Activated T-cell treated with anti-CD3 and anti-CD28 coated beads, Interleukin-2, amount 50 U/mL, for 4 hours (primary cell): Measurements from ENCODE around the gene FILIP1L. TPM values are rescaled to one million over a fixed set of nuclear protein-coding genes. Genes with fewer than 3 reads are reported as not detected.
"Not testable (repeated sequence)": the region's sequence is repeated elsewhere in the genome, so short reads cannot be mapped to it uniquely, and the experiment has no call there.

Experiments
- ATAC-seq, 2 donors: fragments of 200-7000 bp; cut with Tn5 transposase; one replicate each; pipeline ENCODE4 v1.10.0; 2021
- DNase-seq: peaks from one replicate; pipeline ENCODE4 v3.0.0-alpha.2; 2020
- H3K27me3 Mint-ChIP-seq: one replicate; pipeline ENCODE4 v1.8.0; 2021; ENCODE audit warnings: low read depth, mixed read lengths
- H3K36me3 Mint-ChIP-seq: one replicate; pipeline ENCODE4 v1.8.0; 2022; ENCODE audit warnings: mixed read lengths; ENCODE audit not compliant: insufficient read depth
- H3K4me1 Mint-ChIP-seq: one replicate; pipeline ENCODE4 v1.8.0; 2021; ENCODE audit warnings: low read depth, mixed read lengths
- H3K4me3 Mint-ChIP-seq: one replicate; pipeline ENCODE4 v1.8.0; 2021; ENCODE audit warnings: mild to moderate bottlenecking, moderate library complexity, mixed read lengths
- H3K9me3 Mint-ChIP-seq: one replicate; pipeline ENCODE4 v1.8.0; 2021; ENCODE audit warnings: mixed read lengths
- total RNA-seq, 3 donors: library from RNA; stranded (reverse); gene quantifications; one replicate each; pipeline ENCODE4 v1.2.1, GENCODE V29; 2021

FILIP1L gene
- total RNA-seq, 3 donors from 2014 or later: 0.08 to 0.28 TPM; not detected in 1

DNA sequence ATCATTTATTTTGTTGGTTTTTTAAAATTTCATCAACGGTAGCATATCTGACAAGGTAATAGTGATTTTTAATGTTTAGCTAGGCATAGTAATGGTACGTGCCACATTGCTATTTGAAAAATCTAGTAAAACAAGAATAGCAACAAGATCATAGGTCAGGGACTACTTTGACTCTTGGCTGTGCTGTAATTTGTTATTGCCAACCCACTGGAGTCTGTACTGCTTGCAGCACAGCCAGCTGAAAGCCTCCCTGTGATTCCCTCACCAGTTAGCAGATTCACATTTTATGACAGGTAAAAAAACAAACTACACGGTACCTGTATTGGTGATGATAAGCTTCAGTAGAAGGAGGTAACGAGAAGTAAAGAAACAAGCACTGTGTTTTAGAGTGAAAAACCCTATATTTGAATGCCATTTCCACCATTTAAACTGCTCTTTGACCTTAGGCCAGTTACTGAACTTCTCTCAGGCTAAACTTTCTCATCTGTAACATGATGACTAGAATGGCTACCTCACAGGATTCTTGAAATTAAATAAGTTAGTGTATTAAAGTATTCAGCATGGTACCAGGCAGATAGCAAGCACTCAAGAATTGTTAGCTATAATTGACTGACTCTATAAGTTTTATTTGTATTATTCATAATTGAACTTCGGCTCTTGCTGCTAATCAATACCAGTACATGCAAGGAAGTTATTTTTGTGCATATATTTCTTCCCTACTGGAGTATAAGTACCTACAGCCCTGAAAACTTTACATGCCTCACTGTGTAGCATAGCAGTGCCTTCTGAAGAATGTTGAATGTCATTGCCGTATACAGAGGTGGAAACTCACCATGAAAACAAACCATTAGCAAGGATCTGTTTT is 16.1 kb downstream of the FILIP1L start:
- Mint-ChIP-seq H3K36me3 (peaks cover 15% of the 10 kb centered on the region), H3K4me1 (no peaks in the 10 kb centered on the region), H3K27me3 (no peaks in the 10 kb centered on the region), H3K9me3 (no peaks in the 10 kb centered on the region), H3K4me3 (no peak overlapping the region)
- no peak for DNase-seq
- ATAC-seq: no peak

DNA sequence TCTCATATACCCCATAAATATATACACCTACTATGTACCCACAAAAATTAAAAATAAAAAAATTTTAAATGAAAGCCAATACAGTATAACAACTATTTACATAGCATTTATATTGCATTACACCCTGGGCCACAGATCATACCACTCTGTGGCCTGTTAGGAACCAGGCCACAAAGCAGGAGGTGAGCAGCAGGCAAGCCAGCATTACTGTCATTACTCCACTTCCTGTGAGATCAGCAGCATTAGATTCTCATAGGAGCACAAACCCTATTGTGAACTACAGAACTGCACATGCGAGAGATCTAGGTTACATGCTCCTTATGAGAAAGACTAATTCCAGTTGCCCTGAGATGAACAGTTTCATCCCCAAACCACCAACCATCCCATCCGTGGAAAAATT is 17.4 kb downstream of the FILIP1L start:
- Mint-ChIP-seq H3K36me3 (peaks cover 13% of the 10 kb centered on the region), H3K4me3 (no peak overlapping the region), H3K27me3 (no peaks in the 10 kb centered on the region), H3K4me1 (no peaks in the 10 kb centered on the region), H3K9me3 (no peaks in the 10 kb centered on the region)
- no peak for DNase-seq
- ATAC-seq: no peak

DNA sequence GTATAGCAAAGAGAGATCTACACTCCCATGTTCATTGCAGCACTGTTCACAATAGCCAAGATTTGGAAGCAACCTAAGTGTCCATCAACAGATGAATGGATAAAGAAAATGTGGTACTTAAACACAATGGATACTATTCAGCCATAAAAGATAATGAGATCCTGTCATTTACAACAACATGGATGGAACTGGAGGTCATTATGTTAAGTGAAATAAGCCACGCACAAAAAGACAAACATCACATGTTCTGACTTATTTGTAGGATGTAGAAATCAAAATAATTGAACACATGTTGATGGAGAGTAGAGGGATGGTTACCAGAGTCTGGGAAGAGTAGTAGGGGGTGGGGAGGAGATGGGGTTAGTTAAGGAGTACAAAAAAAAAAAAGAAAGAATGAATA is 18.0 kb downstream of the FILIP1L start:
- H3K4me1 Mint-ChIP-seq, DNase-seq, H3K27me3 Mint-ChIP-seq, H3K9me3 Mint-ChIP-seq, ATAC-seq, H3K4me3 Mint-ChIP-seq: not testable (repeated sequence)
- peaks cover 13% of the 10 kb centered on the region for H3K36me3 Mint-ChIP-seq

DNA sequence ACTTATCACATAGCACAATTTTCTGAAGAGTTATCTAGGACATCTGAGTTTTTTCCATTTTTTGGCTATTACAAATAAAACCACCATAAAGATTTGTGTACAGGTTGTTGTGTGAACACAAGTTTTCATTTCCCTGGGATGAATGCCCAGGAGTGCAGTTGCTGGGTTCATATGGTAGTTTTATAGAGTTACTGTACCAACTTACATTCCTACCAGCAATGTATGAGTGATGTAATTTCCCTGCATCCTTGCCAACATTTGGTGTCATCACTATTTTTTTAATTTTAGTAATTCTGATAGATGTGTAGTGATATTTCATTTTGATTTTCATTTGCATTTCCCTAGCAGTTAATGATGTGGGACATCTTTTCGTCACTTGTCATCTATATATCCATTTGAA is 20.5 kb downstream of the FILIP1L start:
- H3K4me3 Mint-ChIP-seq: no peak overlapping the region
- peaks cover 12% of the 10 kb centered on the region for H3K36me3 Mint-ChIP-seq
- ATAC-seq: no peak
- H3K27me3 Mint-ChIP-seq: no peaks in the 10 kb centered on the region
- no peaks in the 10 kb centered on the region for H3K9me3 Mint-ChIP-seq
- peaks cover 4% of the 10 kb centered on the region for H3K4me1 Mint-ChIP-seq
- no peak for DNase-seq

DNA sequence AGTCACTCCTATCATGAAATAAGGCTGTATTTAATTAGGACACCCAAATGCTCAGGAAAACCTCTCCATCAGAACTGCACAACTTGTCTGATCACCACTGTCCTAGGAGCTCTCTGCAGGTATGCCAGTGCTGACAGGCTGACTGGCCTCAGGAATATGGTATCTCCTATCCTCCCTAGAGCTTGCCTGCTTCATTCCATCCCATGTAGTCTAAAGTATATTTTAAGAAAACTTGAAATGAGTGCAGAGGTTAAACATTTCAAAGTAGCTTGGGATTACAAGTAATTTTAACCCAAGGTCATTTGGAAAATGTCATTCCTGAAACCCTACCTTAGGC is 23.7 kb downstream of the FILIP1L start:
- DNase-seq (no peak), ATAC-seq (no peak)
- H3K36me3 Mint-ChIP-seq: peaks cover 5% of the 10 kb centered on the region
- no peak overlapping the region for H3K4me3 Mint-ChIP-seq
- H3K4me1 Mint-ChIP-seq: peaks cover 11% of the 10 kb centered on the region
- H3K9me3 Mint-ChIP-seq: no peaks in the 10 kb centered on the region
- no peaks in the 10 kb centered on the region for H3K27me3 Mint-ChIP-seq

DNA sequence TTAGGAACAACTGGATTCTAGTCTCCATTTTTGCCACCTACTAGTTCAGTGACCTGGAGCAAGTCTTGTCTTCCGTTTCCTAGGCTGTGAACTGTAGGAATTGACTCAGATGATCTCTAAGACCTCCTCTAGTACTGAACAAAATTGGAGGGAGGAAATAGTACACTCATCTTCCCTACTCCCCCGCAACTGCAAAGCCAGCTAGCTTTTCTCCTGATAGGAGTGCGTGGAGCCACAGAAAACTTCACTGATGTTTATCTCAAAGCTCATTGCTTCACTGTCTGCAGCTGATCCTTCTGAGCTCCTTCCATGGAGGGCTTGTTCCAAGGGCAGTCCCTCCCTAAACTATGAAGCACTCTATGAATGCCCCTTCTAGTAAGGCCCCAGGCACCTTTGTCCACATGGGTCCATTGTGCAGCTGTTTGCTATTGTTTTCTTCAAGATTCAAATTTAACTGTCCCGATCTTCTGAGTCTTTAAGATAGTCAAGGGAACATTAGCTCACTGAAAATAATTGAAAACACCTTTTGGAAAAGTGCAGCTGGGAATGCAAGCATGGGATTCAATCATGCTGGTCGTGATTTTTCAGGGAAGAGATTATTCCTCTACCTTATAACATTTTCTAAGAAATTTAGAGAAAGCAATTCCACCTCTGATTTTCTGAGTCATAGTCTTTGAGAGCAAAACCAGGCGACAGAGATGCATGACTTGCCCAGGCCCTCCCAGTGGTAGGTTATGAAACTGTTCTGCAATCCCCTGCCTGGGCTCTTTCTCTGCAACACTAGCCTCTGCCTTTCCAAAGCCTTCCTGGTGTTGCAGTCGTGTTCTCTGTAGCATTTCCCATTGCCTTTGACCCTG is 24.3 kb downstream of the FILIP1L start:
- Mint-ChIP-seq H3K9me3 (no peaks in the 10 kb centered on the region), H3K4me1 (peaks cover 11% of the 10 kb centered on the region), H3K4me3 (no peak overlapping the region), H3K27me3 (no peaks in the 10 kb centered on the region), H3K36me3 (peaks cover 3% of the 10 kb centered on the region)
- ATAC-seq: peak; percentile 63 to 64
- DNase-seq: no peak

DNA sequence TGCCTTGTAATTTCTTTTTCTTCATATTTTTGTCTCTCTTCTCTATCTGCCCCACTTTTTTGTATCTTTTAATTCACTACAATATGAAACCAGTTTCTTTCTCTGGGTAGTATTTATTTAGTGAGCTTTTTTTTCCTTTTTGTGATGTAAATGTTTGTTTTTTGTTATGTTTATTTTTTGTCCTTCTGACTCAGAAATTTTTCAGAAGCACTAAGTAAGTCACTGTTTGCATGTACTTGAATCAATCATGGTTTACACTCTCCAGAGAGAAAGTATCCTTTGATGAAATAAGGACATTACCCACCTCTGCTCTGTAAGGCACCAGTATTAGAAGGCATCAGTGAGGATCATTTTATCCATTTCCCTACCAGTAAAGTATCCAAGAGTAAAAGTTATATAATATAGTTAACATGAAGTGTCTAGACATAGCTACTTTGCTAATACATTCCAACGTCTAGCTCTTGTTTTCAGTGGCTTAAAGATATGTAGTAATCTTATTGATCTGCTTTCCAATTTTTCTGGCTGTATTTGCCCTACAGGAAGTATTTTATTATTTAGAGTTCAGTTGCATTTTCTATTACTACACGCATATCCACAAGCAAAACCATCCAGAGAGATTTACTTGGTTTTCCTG is 25.4 kb downstream of the FILIP1L start:
- ATAC-seq (no peak), DNase-seq (no peak)
- H3K36me3 Mint-ChIP-seq: peaks cover 3% of the 10 kb centered on the region
- H3K9me3 Mint-ChIP-seq: no peaks in the 10 kb centered on the region
- H3K4me1 Mint-ChIP-seq: peaks cover 11% of the 10 kb centered on the region
- no peak overlapping the region for H3K4me3 Mint-ChIP-seq
- H3K27me3 Mint-ChIP-seq: no peaks in the 10 kb centered on the region

DNA sequence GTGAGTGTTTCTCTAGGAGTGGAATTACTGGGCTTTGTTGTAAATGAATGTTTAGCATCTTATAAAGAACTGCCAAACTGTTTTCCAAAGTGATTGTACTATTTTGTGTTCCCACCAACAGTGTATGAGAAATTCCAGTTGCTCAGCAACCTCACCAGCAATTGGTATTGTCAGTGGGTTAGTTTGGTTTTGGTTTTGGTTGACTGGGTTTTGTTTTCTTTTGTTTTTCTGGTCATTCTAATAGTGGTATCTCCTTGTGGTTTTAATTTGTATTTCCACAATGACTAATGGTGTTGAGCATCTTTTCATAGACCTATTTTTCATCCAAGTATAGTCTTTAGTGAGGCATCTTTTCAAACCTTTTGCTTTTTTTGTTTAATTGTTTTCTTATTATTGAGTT is 27.1 kb downstream of the FILIP1L start:
- Mint-ChIP-seq H3K4me1 (peaks cover 11% of the 10 kb centered on the region), H3K27me3 (no peaks in the 10 kb centered on the region), H3K36me3 (peaks cover 7% of the 10 kb centered on the region), H3K9me3 (no peaks in the 10 kb centered on the region), H3K4me3 (no peak overlapping the region)
- ATAC-seq (peak; percentile 68 to 70), DNase-seq (no peak)

DNA sequence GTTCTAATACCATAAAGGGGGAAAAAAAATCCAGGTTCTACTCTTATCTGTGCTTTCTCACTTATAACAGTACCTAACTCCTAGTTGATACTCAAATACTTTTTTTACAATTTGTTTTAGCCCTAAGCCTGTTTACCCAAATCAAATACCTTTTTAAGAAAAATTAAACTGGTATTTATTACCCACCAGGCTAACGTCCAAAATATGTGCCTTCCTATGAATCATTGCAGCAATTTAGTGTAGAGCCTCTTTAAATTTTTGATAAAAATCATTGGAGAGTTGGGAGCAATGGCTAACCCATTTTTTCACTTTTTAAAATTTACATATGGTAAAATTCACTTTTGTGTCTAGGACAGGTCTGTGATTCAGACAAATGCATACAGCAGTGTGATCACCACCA is 27.9 kb downstream of the FILIP1L start:
- H3K9me3 Mint-ChIP-seq: no peaks in the 10 kb centered on the region
- no peak overlapping the region for H3K4me3 Mint-ChIP-seq
- DNase-seq: no peak
- H3K36me3 Mint-ChIP-seq: peaks cover 7% of the 10 kb centered on the region
- ATAC-seq: no peak
- peaks cover 11% of the 10 kb centered on the region for H3K4me1 Mint-ChIP-seq
- H3K27me3 Mint-ChIP-seq: no peaks in the 10 kb centered on the region

DNA sequence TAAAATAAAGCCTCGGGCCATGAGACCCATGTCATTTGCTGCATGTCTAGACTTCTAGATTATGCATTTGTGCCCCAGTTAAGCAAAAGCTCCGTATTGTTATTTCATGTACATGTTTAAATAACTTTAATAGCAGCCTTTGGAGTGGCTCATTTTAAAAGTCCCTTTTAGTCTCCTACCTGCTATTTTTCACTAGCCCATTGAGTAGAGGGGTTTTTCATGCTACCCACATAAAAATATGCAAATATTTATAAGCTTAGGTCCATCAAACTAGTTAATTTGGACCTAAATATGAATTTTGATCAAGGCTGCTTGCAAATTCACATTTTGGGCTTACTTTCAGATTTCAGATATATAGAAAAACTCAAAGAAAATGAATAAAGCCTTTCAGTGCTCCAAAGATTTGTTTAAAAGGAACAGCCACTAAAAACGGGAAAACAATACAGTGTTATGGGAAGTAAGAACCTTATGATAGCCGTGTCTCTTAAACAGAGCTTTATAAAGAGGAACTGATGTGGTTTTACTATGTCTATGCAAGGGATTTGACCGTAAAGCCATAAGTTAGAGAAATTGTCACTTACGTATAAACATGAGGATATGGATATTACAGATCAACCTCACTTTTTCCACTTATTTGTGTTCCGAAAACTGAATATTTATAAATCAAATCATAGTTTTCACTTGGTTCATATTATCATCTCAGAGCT is 30.0 kb downstream of the FILIP1L start:
- H3K4me3 Mint-ChIP-seq: no peak overlapping the region
- H3K27me3 Mint-ChIP-seq: no peaks in the 10 kb centered on the region
- no peaks in the 10 kb centered on the region for H3K9me3 Mint-ChIP-seq
- ATAC-seq: no peak
- no peak for DNase-seq
- H3K4me1 Mint-ChIP-seq: peaks cover 8% of the 10 kb centered on the region
- peaks cover 4% of the 10 kb centered on the region for H3K36me3 Mint-ChIP-seq

DNA sequence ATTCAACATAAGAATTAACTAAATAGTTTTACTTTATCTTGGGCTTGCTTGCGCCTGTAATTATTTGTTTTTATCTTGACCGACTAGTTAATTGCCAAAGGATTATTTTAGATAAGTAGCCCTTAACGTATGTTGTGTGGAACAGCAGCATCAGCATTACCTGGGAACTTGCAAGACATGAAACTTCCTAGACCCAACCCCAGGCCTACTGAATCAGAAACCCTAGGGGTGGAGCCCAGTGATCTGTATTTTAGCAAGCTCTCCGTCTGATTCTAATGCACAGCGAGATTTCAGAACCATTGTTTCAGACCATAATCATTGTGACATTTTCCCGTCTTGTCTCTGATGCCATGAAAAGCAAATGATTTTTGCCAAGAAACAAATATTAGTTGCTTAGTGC is 31.1 kb downstream of the FILIP1L start:
- no peaks in the 10 kb centered on the region for H3K27me3 Mint-ChIP-seq
- H3K4me1 Mint-ChIP-seq: peaks cover 8% of the 10 kb centered on the region
- no peak overlapping the region for H3K4me3 Mint-ChIP-seq
- no peak for ATAC-seq
- H3K9me3 Mint-ChIP-seq: no peaks in the 10 kb centered on the region
- peaks cover 4% of the 10 kb centered on the region for H3K36me3 Mint-ChIP-seq
- no peak for DNase-seq

DNA sequence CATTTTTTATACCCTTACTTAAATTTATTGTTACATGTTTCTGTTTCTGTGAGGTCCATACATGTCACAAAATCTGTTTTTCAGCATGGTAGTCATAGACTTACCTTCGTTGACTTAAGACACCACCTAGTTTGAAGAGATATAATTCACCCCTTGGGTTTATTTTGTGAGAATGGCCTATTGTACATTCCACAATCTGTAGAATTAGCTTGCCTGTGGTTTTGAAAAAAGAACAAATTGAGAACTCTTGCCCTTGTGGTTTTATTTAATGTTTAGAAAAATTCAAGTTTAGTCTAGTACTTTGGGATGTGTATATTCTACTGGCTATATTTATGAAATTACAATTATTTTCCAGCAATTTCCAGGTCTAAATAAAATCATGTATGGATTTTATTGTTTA is 31.6 kb downstream of the FILIP1L start:
- ATAC-seq: no peak
- no peak for DNase-seq
- Mint-ChIP-seq H3K9me3 (no peaks in the 10 kb centered on the region), H3K36me3 (peaks cover 4% of the 10 kb centered on the region), H3K27me3 (no peaks in the 10 kb centered on the region), H3K4me3 (no peak overlapping the region), H3K4me1 (peaks cover 8% of the 10 kb centered on the region)

DNA sequence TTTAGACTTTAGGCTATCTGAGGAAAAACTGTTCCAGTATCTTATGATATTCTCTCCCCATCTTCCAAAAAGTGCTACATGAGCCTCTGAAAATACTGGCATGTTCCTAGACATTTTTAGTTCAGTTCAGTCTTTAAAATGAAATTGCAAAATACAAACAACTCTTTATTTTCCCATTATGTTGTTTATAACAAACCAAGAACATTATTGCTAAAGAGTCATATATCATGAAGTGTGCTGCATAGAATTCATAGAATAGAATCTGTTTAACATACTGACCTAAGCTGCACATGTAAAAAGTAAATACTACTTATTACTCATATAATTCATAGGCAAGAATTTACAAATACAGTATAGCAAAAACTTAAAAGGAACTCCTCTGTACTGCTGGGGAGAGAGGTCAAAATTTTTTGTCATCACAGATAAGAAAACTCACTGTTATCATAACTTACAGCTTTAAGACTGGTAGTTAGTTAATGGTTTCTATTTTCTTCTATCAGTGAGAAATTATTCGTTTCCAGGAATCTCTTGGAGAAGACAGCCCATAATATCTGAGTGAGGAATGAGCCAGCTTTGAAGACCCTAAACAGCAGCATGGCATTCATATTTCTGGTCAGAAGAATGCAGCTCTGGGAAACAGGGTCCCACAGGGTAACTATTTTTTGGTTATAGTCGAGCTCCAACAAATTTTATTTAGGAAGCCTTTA is 32.2 kb downstream of the FILIP1L start:
- Mint-ChIP-seq H3K27me3 (no peaks in the 10 kb centered on the region), H3K4me1 (peaks cover 6% of the 10 kb centered on the region), H3K4me3 (no peak overlapping the region), H3K36me3 (peaks cover 6% of the 10 kb centered on the region), H3K9me3 (no peaks in the 10 kb centered on the region)
- ATAC-seq (no peak), DNase-seq (no peak)

DNA sequence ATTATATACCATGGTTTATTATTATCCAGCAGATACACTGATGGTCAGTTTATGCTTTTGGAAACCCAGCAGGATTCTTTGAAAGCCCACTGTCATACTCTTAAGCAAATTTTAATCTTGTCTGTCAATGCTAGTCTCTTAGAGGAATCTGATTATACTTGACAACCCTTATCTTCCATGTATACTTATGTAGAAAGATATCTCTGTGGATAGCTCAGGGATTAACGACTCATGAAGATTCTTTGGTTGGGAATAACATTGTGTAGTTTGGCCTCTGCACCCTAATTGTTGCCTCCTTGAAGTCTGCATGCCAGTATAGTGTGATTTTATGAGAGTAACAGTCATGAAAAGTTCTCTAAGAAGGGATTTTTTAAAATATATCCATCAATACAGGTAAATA is 33.0 kb downstream of the FILIP1L start:
- ATAC-seq: no peak
- no peak overlapping the region for H3K4me3 Mint-ChIP-seq
- DNase-seq: no peak
- no peaks in the 10 kb centered on the region for H3K9me3 Mint-ChIP-seq
- H3K4me1 Mint-ChIP-seq: peaks cover 3% of the 10 kb centered on the region
- H3K27me3 Mint-ChIP-seq: no peaks in the 10 kb centered on the region
- peaks cover 9% of the 10 kb centered on the region for H3K36me3 Mint-ChIP-seq
